Progenitor cell of endocrine pancreas (in vitro differentiated cells): ENCODE measurements around the gene DCC. TPM values are rescaled to one million over a fixed set of nuclear protein-coding genes. Genes with fewer than 3 reads are reported as not detected.

Experiments used
- DNase-seq: peaks from one replicate; pipeline ENCODE4 v3.0.0; 2021; ENCODE audit warnings: low spot score; ENCODE audit not compliant: unreplicated experiment
- H3K27ac Mint-ChIP-seq: 2 replicates; pipeline ENCODE4 v1.8.0; 2021; ENCODE audit warnings: mild to moderate bottlenecking, moderate library complexity, mixed read lengths
- H3K27me3 Mint-ChIP-seq: 2 replicates; pipeline ENCODE4 v1.8.0; 2021; ENCODE audit warnings: mixed read lengths
- H3K36me3 Mint-ChIP-seq: 2 replicates; pipeline ENCODE4 v1.8.0; 2022; ENCODE audit warnings: mixed read lengths; ENCODE audit not compliant: insufficient read depth
- H3K4me1 Mint-ChIP-seq: 2 replicates; pipeline ENCODE4 v1.8.0; 2021; ENCODE audit warnings: low read depth, mixed read lengths
- H3K4me3 Mint-ChIP-seq: 2 replicates; pipeline ENCODE4 v1.8.0; 2021; ENCODE audit warnings: low read depth, mild to moderate bottlenecking, moderate library complexity, mixed read lengths
- H3K9me3 Mint-ChIP-seq: 2 replicates; pipeline ENCODE4 v1.8.0; 2021; ENCODE audit warnings: low read depth, mixed read lengths
- CTCF ChIP-seq: fragments of 200-600 bp; sonication (generic); IDR thresholded peaks from one replicate; pipeline ENCODE4 v1.5.0; 2021; ENCODE audit warnings: antibody characterized with exemption, mild to moderate bottlenecking; ENCODE audit not compliant: unreplicated experiment
- total RNA-seq: library from RNA; stranded (reverse); gene quantifications from 2 replicates; pipeline ENCODE4 v1.2.1, GENCODE V29; 2021

Gene DCC
- total RNA-seq, 1 donor from 2014 or later = 8.4 TPM

GRCh38 chr18:52441794-52442193, 101.8 kb downstream of the DCC start:
- H3K27ac Mint-ChIP-seq = no peak overlapping the region
- no peaks in the 10 kb centered on the region for H3K36me3 Mint-ChIP-seq
- no peak overlapping the region for H3K4me3 Mint-ChIP-seq
- peaks cover 66% of the 10 kb centered on the region for H3K4me1 Mint-ChIP-seq
- no peak for TF ChIP-seq CTCF
- no peaks in the 10 kb centered on the region for H3K9me3 Mint-ChIP-seq
- no peak for DNase-seq
- H3K27me3 Mint-ChIP-seq = peaks cover 6% of the 10 kb centered on the region

- H3K9me3 Mint-ChIP-seq = peaks cover 5% of the 10 kb centered on the region
- H3K4me1 Mint-ChIP-seq = peaks cover 59% of the 10 kb centered on the region
- no peaks in the 10 kb centered on the region for H3K36me3 Mint-ChIP-seq
- no peak overlapping the region for H3K4me3 Mint-ChIP-seq
- H3K27me3 Mint-ChIP-seq = peaks cover 6% of the 10 kb centered on the region
- H3K27ac Mint-ChIP-seq = no peak overlapping the region
- no peak for DNase-seq
- no peak for TF ChIP-seq CTCF
These were observed 102.7 kb downstream of the DCC start for GRCh38 chr18:52442686-52443085.

- Mint-ChIP-seq H3K27ac (no peak overlapping the region), H3K4me3 (no peak overlapping the region), H3K4me1 (peaks cover 9% of the 10 kb centered on the region), H3K9me3 (peaks cover 16% of the 10 kb centered on the region), H3K36me3 (peaks cover 1% of the 10 kb centered on the region), H3K27me3 (peaks cover 8% of the 10 kb centered on the region)
- DNase-seq = no peak
- no peak for TF ChIP-seq CTCF
These were observed 111.3 kb downstream of the DCC start for GRCh38 chr18:52451256-52451655.

GRCh38 chr18:52451851-52452250, 111.9 kb downstream of the DCC start:
- Mint-ChIP-seq H3K27me3 (peaks cover 9% of the 10 kb centered on the region), H3K36me3 (peaks cover 1% of the 10 kb centered on the region), H3K27ac (no peak overlapping the region), H3K9me3 (peaks cover 16% of the 10 kb centered on the region), H3K4me1 (peaks cover 9% of the 10 kb centered on the region), H3K4me3 (no peak overlapping the region)
- no peak for DNase-seq
- TF ChIP-seq CTCF = no peak

- Mint-ChIP-seq H3K4me3 (no peak overlapping the region), H3K9me3 (peaks cover 14% of the 10 kb centered on the region), H3K27ac (no peak overlapping the region), H3K36me3 (peaks cover 1% of the 10 kb centered on the region), H3K4me1 (peaks cover 9% of the 10 kb centered on the region), H3K27me3 (peaks cover 12% of the 10 kb centered on the region)
- no peak for TF ChIP-seq CTCF
- no peak for DNase-seq
These were observed 112.4 kb downstream of the DCC start for GRCh38 chr18:52452427-52452826.
